Measurements from ENCODE around the gene UCHL5.
A peak's percentile ranks its signal among the peaks of the same experiment; 100 is the strongest.

Gene UCHL5, protein sequence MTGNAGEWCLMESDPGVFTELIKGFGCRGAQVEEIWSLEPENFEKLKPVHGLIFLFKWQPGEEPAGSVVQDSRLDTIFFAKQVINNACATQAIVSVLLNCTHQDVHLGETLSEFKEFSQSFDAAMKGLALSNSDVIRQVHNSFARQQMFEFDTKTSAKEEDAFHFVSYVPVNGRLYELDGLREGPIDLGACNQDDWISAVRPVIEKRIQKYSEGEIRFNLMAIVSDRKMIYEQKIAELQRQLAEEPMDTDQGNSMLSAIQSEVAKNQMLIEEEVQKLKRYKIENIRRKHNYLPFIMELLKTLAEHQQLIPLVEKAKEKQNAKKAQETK

DNA sequence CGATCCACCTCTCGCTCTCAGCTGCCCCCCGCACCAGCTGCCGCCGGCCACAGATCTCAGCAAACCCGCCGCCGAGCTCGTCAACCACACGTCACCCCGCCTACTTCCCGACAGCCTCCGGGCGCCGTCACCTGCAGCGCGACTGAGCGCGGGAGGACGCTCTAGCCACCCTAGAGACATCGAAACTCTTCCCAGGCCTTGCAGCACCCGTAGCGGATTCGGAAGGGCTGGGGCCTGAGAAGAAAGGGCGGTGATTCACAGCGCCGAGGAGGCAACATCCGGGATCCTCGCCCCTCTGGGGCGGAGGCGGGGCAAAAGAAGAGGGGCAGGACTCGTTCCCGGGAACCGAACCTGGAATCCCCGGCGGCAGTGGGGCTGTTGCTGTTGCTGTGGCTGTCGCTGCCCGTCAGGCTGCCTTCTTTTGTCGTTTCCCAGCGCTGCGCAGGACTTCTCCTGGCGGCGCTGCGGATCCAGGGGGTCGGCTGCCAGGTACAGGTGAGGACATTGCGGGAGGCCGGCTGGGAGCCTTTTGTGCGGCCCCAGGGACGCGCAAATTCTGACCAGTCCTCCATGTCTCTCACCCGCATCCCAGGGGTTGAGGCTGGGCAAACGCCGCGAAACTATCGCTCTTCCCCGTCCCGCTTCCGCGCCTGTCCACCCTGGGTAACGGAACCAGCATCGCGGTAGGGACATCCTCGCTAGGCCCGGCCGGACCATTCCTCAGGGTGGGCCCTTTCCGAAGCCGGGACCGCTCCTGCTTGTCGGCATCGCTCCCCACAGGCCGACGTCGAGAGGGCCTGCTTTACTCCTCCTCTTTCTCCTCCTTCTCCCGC lies at the start of gene UCHL5, which contains the start of gene RO60:
UCHL5 (minus strand) TSS at position 79 of the 833 bp plus-strand sequence. CDS start 100 bp downstream, outside the sequence.
RO60 (plus strand) TSS at position 331 of the 833 bp plus-strand sequence. CDS start 9,443 bp downstream, outside the sequence.
- DNase-seq: peak; percentile 98

DNA sequence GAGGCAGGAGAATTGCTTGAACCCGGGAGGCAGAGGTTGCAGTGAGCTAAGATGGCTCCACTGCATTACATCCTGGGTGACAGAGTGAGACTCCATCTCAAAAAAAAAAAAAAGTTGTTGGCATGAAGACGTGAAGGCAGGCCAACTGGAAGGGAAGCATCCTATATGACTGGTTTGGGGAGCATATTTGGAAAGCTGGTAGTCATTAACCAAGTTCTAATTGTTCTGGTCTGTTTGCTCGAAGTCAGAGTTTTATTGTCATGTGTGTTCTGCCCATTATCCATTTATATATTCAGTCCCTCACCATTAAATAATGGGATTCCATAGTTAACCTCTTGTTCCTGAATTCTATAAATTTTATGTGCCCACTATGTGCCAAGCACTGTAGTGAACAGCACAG lies 49.3 kb upstream of the UCHL5 start:
- no peak for DNase-seq

DNA sequence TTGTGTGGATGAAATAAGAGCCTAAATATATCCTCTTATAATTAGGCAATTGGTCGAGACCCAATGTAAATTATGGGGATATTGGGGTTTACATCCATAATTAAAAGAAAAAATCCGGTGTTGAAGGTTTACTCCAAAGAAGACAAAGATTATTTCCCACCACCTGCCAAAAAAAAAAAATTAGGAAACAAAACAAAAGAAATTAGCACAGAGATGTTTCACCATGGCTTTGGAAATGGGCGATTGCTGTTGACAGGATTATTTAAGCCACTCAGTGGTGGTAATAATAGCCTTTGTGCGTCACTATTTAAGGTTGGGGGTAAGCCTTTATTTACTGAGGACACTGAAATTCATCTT lies 46.6 kb upstream of the UCHL5 start:
- no peak for DNase-seq

DNA sequence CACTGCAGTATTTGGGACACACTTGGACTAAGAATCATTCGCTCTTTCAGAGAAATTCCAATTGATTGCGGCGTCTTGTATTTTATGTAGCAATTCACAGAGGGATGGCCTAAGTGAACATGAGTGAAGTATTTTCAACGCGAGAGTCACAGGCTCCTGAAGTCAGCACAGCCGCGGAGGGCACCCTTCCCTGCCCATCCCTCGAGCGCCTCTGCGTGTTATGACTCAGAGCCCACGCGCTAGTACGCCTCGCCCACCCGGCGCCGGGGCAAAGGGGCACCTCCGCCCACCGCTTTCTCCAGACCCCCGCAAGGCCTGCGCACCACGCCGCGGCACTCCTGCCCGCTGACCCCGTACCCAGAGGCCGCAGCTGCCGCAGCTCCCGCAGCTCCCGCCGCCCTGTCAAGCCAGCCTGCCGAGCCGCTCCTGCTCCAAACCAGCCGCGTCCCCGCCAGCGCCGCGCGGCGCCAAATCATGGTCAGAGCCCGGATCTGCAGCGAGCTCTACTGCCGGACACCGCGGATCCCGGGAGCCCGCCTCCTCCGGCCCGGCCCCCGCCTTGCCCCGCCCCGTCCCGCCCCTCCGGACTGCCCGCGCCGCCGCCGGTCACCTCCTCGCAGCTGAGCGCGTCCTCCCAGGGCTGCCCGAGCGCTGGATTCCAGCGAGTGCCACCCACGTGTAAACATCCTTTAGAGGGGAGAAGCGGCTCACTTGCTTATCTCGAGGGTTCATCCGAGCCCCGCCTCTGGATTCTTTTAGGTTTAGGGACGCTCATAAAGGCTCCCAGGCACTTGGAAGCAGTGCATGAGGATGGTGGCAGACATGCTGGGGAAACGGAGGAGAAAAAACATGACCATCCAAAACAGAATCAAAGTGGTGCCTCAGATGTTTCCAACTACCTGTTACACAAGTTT lies 46.0 kb upstream of the UCHL5 start, which contains the start of gene GLRX2:
GLRX2 (minus strand) TSS at position 508 of the 914 bp plus-strand sequence; CDS start at position 476, 32 bp downstream.
- DNase-seq: peak; percentile 60

DNA sequence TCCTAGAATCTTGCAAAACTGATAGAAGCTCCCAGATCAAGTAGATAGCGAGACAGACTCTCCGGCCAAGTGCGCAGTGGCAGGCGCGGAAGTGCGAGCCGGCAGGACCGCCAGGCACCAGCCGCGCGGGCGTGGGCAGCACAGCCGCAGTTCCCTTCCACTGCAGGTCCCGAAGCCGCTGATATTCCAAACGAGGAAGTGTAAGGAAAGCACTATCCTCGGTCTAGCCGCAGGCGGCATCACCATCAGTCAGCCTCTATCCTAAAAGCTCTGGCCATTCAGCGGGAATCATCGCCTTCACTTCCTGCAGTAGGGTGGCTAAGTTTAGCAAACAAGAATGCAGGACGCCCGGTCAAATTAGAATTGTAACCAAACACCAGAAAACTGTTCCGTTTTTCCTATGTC lies 45.3 kb upstream of the UCHL5 start:
- DNase-seq: peak; percentile 26

DNA sequence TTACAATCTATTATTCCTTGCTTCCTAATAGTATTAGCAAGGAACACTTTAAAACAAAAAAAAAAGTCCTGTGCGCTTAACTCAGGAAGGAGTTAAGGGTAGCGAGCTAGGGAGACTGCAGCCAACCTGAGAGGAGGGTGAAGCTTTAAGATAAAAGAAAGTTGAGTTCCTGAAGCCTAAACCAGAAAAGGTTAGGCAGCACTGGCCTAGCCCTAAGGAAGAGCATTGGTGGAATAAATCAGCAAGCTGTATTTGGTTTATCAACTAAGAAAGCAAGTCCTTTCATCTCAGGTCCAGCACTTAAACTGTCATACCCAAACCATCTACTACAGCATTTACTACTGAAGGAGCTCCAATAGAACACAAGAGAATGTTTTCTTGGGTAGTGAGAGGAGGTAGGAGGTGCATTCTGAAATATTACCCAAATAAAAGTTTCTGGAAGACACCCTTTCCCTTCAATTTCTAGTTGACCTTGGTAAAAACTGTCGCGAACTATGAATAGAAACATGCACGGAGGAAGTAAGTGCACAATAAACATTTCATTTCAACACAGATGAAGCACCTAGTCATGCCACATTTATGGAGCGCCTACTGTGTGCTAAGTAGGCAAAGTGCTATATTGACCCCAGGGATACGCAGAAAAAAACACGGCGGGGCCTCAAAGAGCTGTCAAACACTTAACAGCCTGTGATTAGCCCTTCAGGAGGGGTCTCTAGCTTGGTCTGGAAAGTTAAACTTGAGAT lies 44.8 kb upstream of the UCHL5 start:
- DNase-seq: no peak

DNA sequence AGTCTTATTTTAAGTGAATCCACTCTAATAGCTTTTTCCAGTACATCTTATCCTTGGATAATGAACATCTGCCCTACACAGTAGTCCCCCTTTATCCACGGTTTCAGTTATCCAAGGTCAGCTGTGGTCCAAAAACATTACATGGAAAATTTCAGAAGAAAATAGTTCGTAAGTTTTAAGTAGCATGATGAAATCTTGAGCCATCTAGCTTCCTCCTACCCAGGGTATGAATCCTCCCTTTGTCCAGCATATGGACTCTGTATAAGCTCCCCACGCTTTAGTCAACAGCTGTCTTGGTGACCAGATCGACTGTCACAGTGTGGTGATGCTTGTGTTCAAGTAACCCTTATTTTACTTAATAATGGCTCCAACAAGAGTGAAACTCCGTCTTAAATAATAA lies 43.5 kb upstream of the UCHL5 start:
- no peak for DNase-seq

DNA sequence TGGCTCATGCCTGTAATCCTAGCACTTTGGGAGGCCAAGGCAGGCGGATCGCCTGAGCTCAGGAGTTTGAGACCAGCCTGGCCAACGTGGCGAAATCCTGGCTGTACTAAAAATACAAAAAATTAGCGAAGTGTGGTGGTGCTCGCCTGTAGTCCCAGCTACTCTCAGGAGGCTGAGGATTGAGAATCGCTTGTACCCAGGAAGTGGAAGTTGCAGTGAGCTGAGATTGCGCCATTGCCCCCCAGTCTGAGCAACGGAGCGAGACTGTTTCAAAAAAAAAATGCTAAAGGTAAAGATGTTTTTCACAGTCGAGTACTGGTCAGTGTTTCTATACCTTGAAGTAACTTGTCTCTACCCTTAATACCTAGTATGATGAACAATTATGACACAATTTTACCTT lies 35.0 kb upstream of the UCHL5 start:
- no peak for DNase-seq

DNA sequence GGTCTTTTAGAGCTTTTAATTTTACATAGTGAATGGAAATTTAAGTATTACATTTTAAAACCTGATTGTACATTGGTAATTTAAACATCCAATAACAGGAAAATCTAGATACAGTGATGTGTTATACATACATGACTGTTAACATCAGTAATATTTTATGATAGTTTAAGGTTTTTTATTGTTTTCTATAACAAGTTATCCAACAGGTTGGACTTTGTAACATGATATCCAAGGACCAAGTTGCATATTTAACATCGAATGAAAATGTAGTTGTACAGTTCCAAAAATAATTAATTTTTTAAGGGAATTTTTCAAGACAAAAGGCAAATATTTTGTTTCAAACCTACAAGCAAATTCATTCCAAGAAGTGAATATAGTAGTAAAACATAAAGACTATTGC lies 31.7 kb upstream of the UCHL5 start:
- no peak for DNase-seq

DNA sequence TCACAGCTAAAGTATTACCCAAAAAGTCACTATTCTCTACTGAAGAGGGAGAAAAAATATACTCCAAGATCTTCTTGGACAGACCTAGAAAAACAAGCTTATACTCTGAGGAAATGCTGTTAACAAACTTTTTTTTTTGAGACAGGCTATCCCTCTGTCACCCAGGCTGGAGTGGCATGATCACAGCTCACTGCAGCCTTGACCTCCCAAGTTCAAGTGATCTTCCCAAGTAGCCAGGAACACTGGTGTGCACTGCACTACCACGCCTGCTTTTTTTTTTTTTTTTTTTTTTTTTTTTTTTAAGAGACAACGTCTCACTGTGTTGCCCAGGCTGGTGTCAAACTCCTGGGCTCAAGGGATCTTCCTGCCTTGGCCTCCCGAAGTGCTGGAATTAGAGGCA lies 28.7 kb upstream of the UCHL5 start:
- no peak for DNase-seq

DNA sequence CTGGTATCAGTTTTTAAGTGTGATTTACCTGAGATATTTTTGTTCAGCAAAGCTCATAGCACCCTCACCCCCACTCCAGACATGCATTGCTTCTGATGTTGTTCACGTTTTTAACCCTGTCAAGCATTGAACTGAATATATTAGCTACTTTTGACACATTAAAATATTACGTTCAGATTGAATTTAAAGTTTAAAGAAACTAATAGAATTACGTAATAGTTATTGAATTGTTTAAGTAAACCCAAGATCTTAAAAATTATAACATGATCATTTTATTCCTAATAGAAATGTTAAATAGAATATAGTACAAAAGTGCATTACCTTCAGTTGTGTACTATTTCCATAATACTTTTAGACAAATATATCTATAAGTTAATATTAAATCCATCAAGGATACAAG lies 27.2 kb upstream of the UCHL5 start:
- no peak for DNase-seq

DNA sequence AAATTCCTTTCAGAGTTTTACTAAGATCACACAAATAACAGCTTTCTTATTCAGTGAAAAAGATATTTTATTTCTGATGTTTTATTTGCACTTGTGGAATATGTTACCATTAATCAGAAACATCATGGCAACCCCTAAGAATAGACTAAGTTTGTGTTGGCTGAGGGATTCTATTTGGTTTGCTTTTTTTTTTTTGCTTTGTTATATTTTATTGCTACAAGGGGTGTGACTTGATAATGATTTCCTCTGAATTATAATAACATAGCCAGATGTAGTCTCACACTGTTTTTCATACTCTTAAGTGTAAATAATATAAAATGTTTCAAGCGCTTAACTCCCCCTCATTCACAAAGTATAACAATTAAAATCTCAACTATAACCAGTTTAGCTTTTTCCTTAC lies 26.1 kb upstream of the UCHL5 start:
- DNase-seq: no peak

DNA sequence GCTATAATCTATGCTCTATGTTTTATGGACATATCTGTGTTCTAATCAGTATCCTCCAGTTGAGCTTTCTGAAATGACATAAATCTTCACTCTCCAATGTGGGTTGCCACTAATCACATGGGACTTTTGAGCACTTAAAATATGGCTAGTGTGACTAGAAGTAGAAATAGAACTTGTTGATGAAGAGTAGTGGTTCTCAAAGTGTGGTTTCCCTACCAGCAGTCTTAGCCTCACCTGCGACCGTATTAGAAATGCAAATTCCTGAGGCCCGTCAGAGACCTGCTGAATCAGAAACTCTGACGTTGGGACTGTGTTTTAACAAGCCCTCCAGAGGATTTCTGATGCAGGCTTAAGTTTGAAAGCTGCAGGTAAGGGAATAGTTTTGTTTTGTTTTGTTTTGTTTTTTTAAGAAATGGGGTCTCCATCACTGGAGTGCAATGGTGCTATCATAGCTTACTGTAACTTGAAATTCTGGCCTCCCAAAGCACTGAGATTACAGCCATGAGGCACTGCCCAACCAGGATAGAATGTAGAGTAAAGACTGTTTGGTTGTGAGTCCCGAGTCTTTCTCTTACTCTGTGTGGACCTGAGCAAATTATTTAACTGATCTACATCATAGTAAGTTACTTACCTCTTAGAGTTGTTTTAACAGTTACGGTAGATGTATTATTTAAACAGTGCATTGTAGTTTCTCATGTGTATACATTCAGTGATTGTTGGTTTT lies 24.4 kb upstream of the UCHL5 start:
- no peak for DNase-seq

DNA sequence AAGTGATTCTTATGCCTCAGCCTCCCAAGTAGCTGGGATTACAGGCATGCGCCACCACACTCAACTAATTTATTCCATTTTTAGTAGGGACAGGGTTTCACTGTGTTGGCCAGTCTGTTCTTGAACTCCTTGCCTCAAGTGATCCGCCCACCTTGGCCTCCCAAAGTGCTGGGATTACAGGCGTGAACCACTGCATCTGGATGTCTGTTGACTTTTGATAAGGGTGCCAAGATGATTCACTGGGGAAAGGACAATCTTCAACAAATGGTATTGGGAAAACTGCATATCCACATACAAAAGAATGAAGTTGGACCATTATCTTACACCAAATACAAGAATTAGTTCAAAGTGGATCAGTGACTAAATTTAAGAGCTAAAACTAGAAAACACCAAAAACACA lies 20.0 kb upstream of the UCHL5 start:
- DNase-seq: no peak

DNA sequence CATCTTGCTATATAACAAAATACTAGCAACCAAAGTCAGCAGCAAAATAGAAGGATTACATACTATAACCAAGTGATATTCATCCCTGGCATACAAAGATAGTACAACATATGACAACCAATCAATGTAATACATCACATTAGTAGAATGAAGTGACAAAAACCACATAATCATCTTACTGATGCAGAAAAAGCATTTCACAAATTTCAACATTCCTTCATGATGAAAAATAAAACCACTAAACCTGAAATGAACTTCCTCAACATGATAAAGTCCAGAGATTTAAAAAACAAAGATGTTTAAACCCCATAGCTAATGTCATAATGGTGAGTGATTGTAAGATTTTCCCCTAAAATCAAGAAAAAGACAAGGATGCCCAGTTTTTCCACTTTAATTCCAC lies 18.8 kb upstream of the UCHL5 start:
- no peak for DNase-seq

DNA sequence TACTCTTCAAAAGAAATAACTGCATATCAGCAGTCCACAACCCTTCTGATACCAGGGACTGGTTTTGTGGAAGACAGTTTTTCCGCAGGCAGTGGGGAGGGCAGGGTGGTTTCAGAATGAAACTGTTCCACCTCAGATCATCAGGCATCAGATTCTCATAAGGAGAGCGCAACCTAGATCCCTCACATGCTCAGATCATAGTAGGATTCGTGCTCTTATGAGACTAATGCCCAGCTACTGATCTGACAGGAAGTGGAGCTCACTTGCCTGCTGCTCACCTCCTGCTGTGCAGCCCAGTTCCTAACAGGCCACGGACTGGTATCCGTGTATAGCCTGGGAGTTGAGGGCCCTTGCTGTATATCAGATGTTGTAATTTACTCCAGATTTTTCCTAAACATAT lies 11.8 kb upstream of the UCHL5 start:
- no peak for DNase-seq

DNA sequence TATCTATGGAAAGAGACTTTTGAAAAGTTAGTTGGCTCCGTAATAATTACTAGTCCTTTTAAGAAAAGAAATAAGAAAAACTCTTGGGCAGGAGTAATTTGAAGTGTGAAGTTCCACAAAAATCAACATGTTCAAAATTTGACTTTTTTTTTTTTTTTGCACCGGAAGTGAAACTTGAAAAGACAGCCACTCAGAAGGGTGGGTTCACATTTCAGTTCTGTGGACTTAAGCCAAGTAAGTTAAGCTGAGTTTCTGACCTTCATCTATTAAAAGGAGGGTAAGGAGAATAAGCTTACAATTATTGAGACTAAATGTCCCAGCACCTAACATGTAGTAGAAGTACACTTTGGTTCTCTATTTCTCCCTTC lies 11.2 kb upstream of the UCHL5 start:
- no peak for DNase-seq

DNA sequence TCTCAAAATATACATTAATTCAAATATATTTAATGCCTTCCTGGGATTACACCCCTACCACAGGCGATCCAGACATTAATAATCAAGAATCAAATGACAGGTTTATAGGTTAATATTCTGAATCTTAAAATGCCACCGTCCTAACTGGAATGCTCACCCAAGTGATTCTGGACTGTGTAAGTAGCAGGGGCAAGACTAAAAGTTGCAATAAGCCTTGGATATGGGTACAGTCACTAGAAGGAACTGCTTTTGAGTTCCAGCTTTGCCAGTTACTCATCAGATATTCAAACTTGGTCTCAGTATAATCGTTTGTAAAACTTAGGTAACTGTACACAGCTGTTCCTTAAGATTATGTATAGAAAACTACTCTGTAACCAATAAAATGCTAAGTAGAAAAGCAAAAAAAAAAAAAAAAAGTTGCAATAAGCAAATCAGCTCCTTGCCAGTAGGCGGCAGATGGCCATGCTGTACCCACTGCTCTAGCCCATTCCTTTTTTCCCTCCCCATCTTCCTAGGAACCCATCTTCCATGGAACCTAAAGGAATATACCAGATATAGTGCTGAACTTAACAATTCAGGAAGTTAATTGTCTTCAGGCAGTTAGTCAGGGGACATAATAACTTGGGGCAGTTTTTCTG lies 10.7 kb upstream of the UCHL5 start:
- no peak for DNase-seq

DNA sequence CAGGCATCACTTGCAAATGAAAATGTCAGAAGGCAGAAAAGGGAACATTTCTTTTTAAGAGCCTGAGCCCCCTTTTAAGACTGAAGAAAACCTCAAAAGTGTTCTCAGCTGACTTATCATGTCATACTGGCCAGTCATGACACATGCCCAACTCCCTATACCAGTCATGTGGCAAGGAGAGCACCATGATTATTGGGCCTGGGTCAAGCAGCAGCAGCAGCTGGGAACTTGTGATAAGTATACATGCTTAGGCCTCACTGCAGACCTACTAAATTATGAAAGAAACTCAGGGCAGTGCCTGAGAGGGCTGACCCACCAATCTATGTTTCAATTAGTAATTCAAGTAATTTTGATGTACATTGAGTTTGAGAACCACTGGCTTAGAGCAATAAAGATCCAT lies 8.9 kb upstream of the UCHL5 start:
- DNase-seq: no peak

DNA sequence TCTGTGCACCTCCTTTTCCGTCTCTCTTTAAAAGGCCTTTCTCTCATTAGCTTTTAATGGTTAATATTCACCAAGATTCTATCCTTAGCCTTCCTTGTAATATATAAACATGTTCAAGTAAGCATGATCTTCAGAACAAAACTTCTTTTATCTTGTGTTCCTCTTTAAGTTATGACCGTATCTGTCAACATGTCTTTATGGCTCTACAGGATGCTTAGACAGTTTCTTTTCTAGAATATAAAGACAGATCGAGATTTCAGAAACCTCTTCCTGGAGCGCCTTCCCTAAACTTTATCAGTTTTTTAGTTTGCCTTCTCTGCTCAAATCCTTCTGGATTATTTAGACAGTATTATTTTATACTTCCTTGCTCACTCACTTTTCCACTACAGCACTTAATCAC lies 7.4 kb upstream of the UCHL5 start:
- DNase-seq: no peak

DNA sequence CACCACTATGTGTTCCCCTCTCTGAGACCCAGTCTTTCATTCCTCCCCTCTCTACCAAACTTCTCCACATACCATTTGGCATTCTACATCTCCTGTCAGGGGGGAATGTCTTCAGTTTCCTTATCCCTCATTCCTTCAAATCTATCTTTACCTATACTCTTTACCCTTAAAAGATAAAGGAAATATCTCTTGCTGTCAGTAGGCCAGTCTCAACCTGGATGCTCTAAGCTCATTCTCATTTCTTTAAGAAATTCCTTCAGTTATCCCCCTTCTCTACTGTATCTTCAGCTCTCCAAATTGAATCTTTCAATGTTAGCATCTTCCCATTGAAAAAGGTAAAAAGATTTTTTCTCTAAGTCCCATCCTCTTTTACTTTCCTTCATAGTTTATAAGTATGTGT lies 6.8 kb upstream of the UCHL5 start:
- DNase-seq: no peak

Measured in NCI-H1105 (cell line).